Erythroblast (primary cell): ENCODE measurements around the gene ZNF615.

Source experiments
- GATA1 ChIP-seq: IDR thresholded peaks from 2 replicates; pipeline ENCODE4 v1.6.1; 2011; ENCODE audit warnings: low read depth, mild to moderate bottlenecking, control low read depth, low read length, moderate library complexity
- POLR2A ChIP-seq: IDR thresholded peaks from 2 replicates; pipeline ENCODE4 v1.6.1; 2011; ENCODE audit warnings: mild to moderate bottlenecking, low read length

DNA sequence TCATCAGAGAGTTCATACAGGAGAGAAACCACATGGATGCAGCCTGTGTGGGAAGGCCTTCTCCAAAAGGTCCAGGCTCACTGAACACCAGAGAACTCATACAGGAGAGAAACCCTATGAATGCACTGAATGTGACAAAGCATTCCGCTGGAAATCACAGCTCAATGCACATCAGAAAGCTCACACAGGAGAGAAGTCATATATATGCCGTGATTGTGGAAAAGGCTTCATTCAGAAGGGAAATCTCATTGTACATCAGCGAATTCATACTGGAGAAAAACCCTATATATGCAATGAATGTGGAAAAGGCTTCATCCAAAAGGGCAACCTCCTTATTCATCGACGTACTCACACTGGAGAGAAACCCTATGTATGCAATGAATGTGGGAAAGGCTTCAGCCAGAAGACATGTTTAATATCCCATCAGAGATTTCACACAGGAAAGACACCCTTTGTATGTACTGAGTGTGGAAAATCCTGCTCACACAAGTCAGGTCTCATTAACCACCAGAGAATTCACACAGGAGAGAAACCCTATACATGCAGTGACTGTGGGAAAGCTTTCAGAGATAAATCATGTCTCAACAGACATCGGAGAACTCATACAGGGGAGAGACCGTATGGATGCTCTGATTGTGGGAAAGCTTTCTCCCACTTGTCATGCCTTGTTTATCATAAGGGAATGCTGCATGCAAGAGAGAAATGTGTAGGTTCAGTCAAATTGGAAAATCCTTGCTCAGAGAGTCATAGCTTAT lies 63.0 kb downstream of the ZNF615 start:
- no peak for TF ChIP-seq POLR2A
- TF ChIP-seq GATA1 = no peak
